ENCODE results near the gene EMP3.
"Not testable (repeated sequence)": the region's sequence is repeated elsewhere in the genome, so short reads cannot be mapped to it uniquely, and the experiment has no call there.

EMP3 gene

GRCh38 chr19:48325265-48325910 is at the start of gene EMP3:
Gene EMP3 (plus strand): TSS chr19:48325552. CDS start chr19:48326845, 1,293 bp downstream.
- DNase-seq: peak in 27 of 42 donors; percentile 17 to 63 (median 33)
- intact Hi-C loops (cut with DNase I): loop anchor here (5.0 kb wide), 1 partner anchor 37 kb away; the partner anchor contains the start of genes SYNGR4 and TMEM143

- peak in 1 of 42 donors; percentile 5 for DNase-seq
- intact Hi-C loops (cut with DNase I): no loop called here
Observed at GRCh38 chr19:48279747-48280146, 45.6 kb upstream of the EMP3 start.

- no peak for DNase-seq
- intact Hi-C loops (cut with DNase I): no loop called here
Observed at GRCh38 chr19:48283908-48284307, 41.4 kb upstream of the EMP3 start.

GRCh38 chr19:48284896-48285295 is 40.5 kb upstream of the EMP3 start:
- no peak for DNase-seq
- intact Hi-C loops (cut with DNase I): no loop called here

GRCh38 chr19:48287748-48288147 is 37.6 kb upstream of the EMP3 start:
- DNase-seq: no peak
- intact Hi-C loops (cut with DNase I): no loop called here

- intact Hi-C loops (cut with DNase I): no loop called here
- DNase-seq: peak in 17 of 42 donors; percentile 12 to 74 (median 28)
Observed at GRCh38 chr19:48290401-48290770, 35.0 kb upstream of the EMP3 start.

GRCh38 chr19:48290771-48291488 is 34.4 kb upstream of the EMP3 start:
- DNase-seq: peak; percentile 41 to 90 (median 79)
- intact Hi-C loops (cut with DNase I): no loop called here

GRCh38 chr19:48291489-48291815 is 33.9 kb upstream of the EMP3 start:
- intact Hi-C loops (cut with DNase I): not testable (repeated sequence)

GRCh38 chr19:48292798-48293197 is 32.6 kb upstream of the EMP3 start:
- peak in 33 of 42 donors; percentile 20 to 79 (median 40) for DNase-seq
- intact Hi-C loops (cut with DNase I): no loop called here

More at GRCh38 chr19:48291489-48291815, 33.9 kb upstream of the EMP3 start:
- DNase-seq: not testable (repeated sequence)

GRCh38 chr19:48295458-48295857 is 29.9 kb upstream of the EMP3 start:
- intact Hi-C loops (cut with DNase I): no loop called here
- no peak for DNase-seq

GRCh38 chr19:48296963-48297734 is 28.2 kb upstream of the EMP3 start:
- intact Hi-C loops (cut with DNase I): no loop called here
- DNase-seq: no peak

- intact Hi-C loops (cut with DNase I): no loop called here
- no peak for DNase-seq
Observed at GRCh38 chr19:48297975-48298374, 27.4 kb upstream of the EMP3 start.

GRCh38 chr19:48301886-48302599 is 23.3 kb upstream of the EMP3 start:
- intact Hi-C loops (cut with DNase I): no loop called here
- no peak for DNase-seq

GRCh38 chr19:48302600-48302959 is 22.8 kb upstream of the EMP3 start:
- intact Hi-C loops (cut with DNase I): no loop called here
- no peak for DNase-seq

GRCh38 chr19:48303367-48303766 is 22.0 kb upstream of the EMP3 start:
- no peak for DNase-seq
- intact Hi-C loops (cut with DNase I): no loop called here

- intact Hi-C loops (cut with DNase I): no loop called here
- no peak for DNase-seq
Observed at GRCh38 chr19:48303866-48304265, 21.5 kb upstream of the EMP3 start.

GRCh38 chr19:48308631-48309586 is 16.4 kb upstream of the EMP3 start:
- intact Hi-C loops (cut with DNase I): no loop called here
- peak in 34 of 42 donors; percentile 24 to 85 (median 56) for DNase-seq

- intact Hi-C loops (cut with DNase I); DNase-seq: not testable (repeated sequence)
Observed at GRCh38 chr19:48309731-48310130, 15.6 kb upstream of the EMP3 start.
